SK-N-SH (cell line): Measurements from ENCODE around the gene NFE2L3. TPM values are rescaled to one million over a fixed set of nuclear protein-coding genes. Genes with fewer than 3 reads are reported as not detected.
A peak's percentile ranks its signal among the peaks of the same experiment; 100 is the strongest.

Source experiments
- ELF1 ChIP-seq: IDR thresholded peaks from 2 replicates; pipeline ENCODE4 v1.4.0; 2012
- EP300 ChIP-seq, 2 experiments: IDR thresholded peaks; 2 replicates each; pipeline versions ENCODE4 v1.4.0 to v1.6.1; 2012; ENCODE audit warnings: borderline replicate concordance in 1 of 2, low read depth in 1 of 2, low read length in 1 of 2
- FOXM1 ChIP-seq: IDR thresholded peaks from 2 replicates; pipeline ENCODE4 v1.4.0; 2012; ENCODE audit warnings: low read depth, mild to moderate bottlenecking
- GATA2 ChIP-seq: sonication (generic); formaldehyde crosslinking; IDR thresholded peaks from 2 replicates; pipeline ENCODE4 v1.5.0; 2020; ENCODE audit warnings: mild to moderate bottlenecking, missing genetic modification reagents
- NFIC ChIP-seq: IDR thresholded peaks from 2 replicates; pipeline ENCODE4 v1.4.0; 2012; ENCODE audit warnings: borderline replicate concordance
- POLR2AphosphoS5 ChIP-seq: IDR thresholded peaks from 2 replicates; pipeline ENCODE4 v1.6.1; 2012; ENCODE audit warnings: low read depth, low read length
- RCOR1 ChIP-seq: fragments of 150-350 bp; IDR thresholded peaks from 2 replicates; pipeline ENCODE4 v1.6.1; 2017; ENCODE audit warnings: antibody characterized with exemption, low read length
- RFX5 ChIP-seq: IDR thresholded peaks from 2 replicates; pipeline ENCODE4 v1.6.1; 2012; ENCODE audit warnings: mild to moderate bottlenecking, improper control_type of control experiment, low read length
- SIN3A ChIP-seq: IDR thresholded peaks from 2 replicates; pipeline ENCODE4 v1.6.1; 2012; ENCODE audit warnings: low read depth, mild to moderate bottlenecking, low read length, moderate library complexity, borderline replicate concordance
- TCF12 ChIP-seq: IDR thresholded peaks from 2 replicates; pipeline ENCODE4 v1.4.0; 2012
- TEAD4 ChIP-seq: IDR thresholded peaks from 2 replicates; pipeline ENCODE4 v1.4.0; 2012; ENCODE audit warnings: mild to moderate bottlenecking, borderline replicate concordance; ENCODE audit not compliant: insufficient read depth
- polyA plus RNA-seq, 3 experiments: library from polyadenylated mRNA; depleted of rRNA; stranded (reverse); fragments of >200 nt; gene quantifications; 2 replicates each; pipeline ENCODE4 v1.2.3, GENCODE V29; 2012
- TF ChIP-seq, protein P1 (sequence below): fragments of 150-350 bp; IDR thresholded peaks from 2 replicates; pipeline ENCODE4 v1.6.1; 2017; ENCODE audit warnings: antibody characterized with exemption, low read length, low read depth, borderline replicate concordance
- TF ChIP-seq, protein P2 (sequence below): IDR thresholded peaks from 2 replicates; pipeline ENCODE4; 2012
- TF ChIP-seq, protein P3 (sequence below): IDR thresholded peaks from 2 replicates; pipeline ENCODE4 v1.4.0; 2012; ENCODE audit warnings: low read depth, borderline replicate concordance
- TF ChIP-seq, protein P4 (sequence below): fragments of 200-600 bp; sonication (generic); IDR thresholded peaks from 2 replicates; pipeline ENCODE4 v1.6.1; 2017; ENCODE audit warnings: antibody characterized with exemption, mild to moderate bottlenecking, moderate library complexity

The NFE2L3 gene
- polyA plus RNA-seq, 1 of the 3 experiments (the other 2 are of a cell fraction) = 36.1 TPM

DNA sequence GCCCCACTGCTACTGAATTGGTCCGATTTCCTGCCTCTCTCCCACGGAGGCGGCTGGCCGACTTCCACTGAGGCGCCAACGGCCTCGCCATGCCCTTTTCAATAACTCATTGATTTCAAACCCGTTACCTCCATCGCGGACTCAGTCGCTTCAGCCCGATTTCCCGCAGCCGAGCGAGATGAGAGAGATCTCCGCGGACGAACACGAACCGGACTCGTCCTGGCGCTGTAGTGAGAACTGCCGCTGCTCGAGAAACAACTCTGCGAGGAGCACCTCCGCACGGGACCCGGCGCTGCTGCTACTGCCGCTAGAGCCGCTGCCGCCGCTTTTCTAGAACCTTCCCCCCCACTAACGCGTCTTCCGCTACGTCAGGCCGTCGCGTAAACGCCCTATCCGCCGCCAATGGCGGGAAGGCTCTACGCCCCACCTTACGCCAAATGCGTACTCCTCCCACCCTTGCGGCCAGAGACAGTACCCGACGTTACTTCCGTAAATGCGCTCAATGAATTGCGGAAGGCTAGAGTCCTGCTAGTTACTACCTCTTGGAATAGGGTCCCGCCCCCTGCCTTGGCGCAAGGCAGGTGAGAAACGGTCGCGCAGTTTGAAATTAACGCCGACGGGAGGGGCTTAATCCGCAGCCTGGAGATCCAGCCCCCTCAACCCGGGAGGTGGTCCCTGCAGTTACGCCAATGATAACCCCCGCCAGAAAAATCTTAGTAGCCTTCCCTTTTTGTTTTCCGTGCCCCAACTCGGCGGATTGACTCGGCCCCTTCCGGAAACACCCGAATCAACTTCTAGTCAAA lies 48.6 kb downstream of the NFE2L3 start, which contains the start of gene HNRNPA2B1 (continued):
- TF ChIP-seq TEAD4 (no peak), NFIC (0 out of 2 replicates have a peak, but pooled peaks have one; percentile 2), TCF12 (no peak; the same call in 1 of the 2 replicates), RFX5 (no peak), POLR2AphosphoS5 (peak; percentile 100), GATA2 (CRISPR knock-in tag) (no peak), EP300 (IDR thresholded peaks at IDR 0.05; ENCODE audit: borderline replicate concordance in 1 of 2, low read depth in 1 of 2, low read length in 1 of 2) (no peak), SIN3A (peak; percentile 96; the same call in 1 of the 2 replicates), ELF1 (peak; percentile 82), RCOR1 (no peak), FOXM1 (peak; percentile 93)
- TF ChIP-seq, protein P1, sequence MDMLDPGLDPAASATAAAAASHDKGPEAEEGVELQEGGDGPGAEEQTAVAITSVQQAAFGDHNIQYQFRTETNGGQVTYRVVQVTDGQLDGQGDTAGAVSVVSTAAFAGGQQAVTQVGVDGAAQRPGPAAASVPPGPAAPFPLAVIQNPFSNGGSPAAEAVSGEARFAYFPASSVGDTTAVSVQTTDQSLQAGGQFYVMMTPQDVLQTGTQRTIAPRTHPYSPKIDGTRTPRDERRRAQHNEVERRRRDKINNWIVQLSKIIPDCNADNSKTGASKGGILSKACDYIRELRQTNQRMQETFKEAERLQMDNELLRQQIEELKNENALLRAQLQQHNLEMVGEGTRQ = no peak
- TF ChIP-seq, protein P2, sequence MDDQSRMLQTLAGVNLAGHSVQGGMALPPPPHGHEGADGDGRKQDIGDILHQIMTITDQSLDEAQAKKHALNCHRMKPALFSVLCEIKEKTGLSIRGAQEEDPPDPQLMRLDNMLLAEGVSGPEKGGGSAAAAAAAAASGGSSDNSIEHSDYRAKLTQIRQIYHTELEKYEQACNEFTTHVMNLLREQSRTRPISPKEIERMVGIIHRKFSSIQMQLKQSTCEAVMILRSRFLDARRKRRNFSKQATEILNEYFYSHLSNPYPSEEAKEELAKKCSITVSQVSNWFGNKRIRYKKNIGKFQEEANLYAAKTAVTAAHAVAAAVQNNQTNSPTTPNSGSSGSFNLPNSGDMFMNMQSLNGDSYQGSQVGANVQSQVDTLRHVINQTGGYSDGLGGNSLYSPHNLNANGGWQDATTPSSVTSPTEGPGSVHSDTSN = peak; percentile 26; the same call in 1 of the 2 replicates
- TF ChIP-seq, protein P3, sequence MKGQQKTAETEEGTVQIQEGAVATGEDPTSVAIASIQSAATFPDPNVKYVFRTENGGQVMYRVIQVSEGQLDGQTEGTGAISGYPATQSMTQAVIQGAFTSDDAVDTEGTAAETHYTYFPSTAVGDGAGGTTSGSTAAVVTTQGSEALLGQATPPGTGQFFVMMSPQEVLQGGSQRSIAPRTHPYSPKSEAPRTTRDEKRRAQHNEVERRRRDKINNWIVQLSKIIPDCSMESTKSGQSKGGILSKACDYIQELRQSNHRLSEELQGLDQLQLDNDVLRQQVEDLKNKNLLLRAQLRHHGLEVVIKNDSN = no peak
- TF ChIP-seq, protein P4, sequence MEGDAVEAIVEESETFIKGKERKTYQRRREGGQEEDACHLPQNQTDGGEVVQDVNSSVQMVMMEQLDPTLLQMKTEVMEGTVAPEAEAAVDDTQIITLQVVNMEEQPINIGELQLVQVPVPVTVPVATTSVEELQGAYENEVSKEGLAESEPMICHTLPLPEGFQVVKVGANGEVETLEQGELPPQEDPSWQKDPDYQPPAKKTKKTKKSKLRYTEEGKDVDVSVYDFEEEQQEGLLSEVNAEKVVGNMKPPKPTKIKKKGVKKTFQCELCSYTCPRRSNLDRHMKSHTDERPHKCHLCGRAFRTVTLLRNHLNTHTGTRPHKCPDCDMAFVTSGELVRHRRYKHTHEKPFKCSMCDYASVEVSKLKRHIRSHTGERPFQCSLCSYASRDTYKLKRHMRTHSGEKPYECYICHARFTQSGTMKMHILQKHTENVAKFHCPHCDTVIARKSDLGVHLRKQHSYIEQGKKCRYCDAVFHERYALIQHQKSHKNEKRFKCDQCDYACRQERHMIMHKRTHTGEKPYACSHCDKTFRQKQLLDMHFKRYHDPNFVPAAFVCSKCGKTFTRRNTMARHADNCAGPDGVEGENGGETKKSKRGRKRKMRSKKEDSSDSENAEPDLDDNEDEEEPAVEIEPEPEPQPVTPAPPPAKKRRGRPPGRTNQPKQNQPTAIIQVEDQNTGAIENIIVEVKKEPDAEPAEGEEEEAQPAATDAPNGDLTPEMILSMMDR = no peak
